Dendritic cell treated with granulocyte-macrophage colony-stimulating factor and Interleukin-4, amounts not matched to agents 40 ng/mL and 50 ng/mL, for 4 days (primary cell): ENCODE results near the gene METTL6.
A peak's percentile ranks its signal among the peaks of the same experiment; 100 is the strongest.
"Not testable (repeated sequence)": the region's sequence is repeated elsewhere in the genome, so short reads cannot be mapped to it uniquely, and the experiment has no call there.

Experiments
- H3K27ac Mint-ChIP-seq: one replicate; pipeline ENCODE4 v1.8.0; 2022; ENCODE audit warnings: mild to moderate bottlenecking, mixed read lengths
- H3K27me3 Mint-ChIP-seq: one replicate; pipeline ENCODE4 v1.8.0; 2022; ENCODE audit warnings: mild to moderate bottlenecking, mixed read lengths
- H3K36me3 Mint-ChIP-seq: one replicate; pipeline ENCODE4 v1.8.0; 2022; ENCODE audit warnings: low read depth, mixed read lengths
- H3K4me1 Mint-ChIP-seq: one replicate; pipeline ENCODE4 v1.8.0; 2022; ENCODE audit warnings: low read depth, mixed read lengths
- H3K4me3 Mint-ChIP-seq: one replicate; pipeline ENCODE4 v1.8.0; 2022; ENCODE audit warnings: mild to moderate bottlenecking, moderate library complexity, mixed read lengths
- H3K9me3 Mint-ChIP-seq: one replicate; pipeline ENCODE4 v1.8.0; 2022; ENCODE audit warnings: mixed read lengths
- intact Hi-C: fragments of 100-400 bp; cut with micrococcal nuclease; formaldehyde crosslinking; loops from one replicate; pipeline ENCODE4 v1.15.0; 2022

METTL6 gene

GRCh38 chr3:15384510-15385237, 42.7 kb downstream of the METTL6 start:
- H3K36me3 Mint-ChIP-seq, result no peaks in the 10 kb centered on the region
- peaks cover 58% of the 10 kb centered on the region for H3K4me1 Mint-ChIP-seq
- no peak overlapping the region for H3K4me3 Mint-ChIP-seq
- H3K27me3 Mint-ChIP-seq, result no peaks in the 10 kb centered on the region
- H3K27ac Mint-ChIP-seq, result peak overlapping the region; percentile 75
- intact Hi-C loops, result no loop called here
- H3K9me3 Mint-ChIP-seq, result no peaks in the 10 kb centered on the region

GRCh38 chr3:15382405-15382923, 44.9 kb downstream of the METTL6 start:
- Mint-ChIP-seq H3K4me1 (peaks cover 62% of the 10 kb centered on the region), H3K4me3 (no peak overlapping the region), H3K27ac (peak overlapping the region; percentile 39), H3K36me3 (no peaks in the 10 kb centered on the region), H3K27me3 (no peaks in the 10 kb centered on the region), H3K9me3 (no peaks in the 10 kb centered on the region)
- intact Hi-C loops, result no loop called here

- H3K36me3 Mint-ChIP-seq, result no peaks in the 10 kb centered on the region
- peaks cover 51% of the 10 kb centered on the region for H3K4me1 Mint-ChIP-seq
- peak overlapping the region; percentile 24 for H3K27ac Mint-ChIP-seq
- H3K27me3 Mint-ChIP-seq, result no peaks in the 10 kb centered on the region
- H3K9me3 Mint-ChIP-seq, result no peaks in the 10 kb centered on the region
- no peak overlapping the region for H3K4me3 Mint-ChIP-seq
- intact Hi-C loops, result no loop called here
Measured at GRCh38 chr3:15380980-15381890, 46.1 kb downstream of the METTL6 start.

GRCh38 chr3:15377961-15378791, 49.2 kb downstream of the METTL6 start:
- Mint-ChIP-seq H3K27me3 (no peaks in the 10 kb centered on the region), H3K4me1 (peaks cover 24% of the 10 kb centered on the region), H3K9me3 (no peaks in the 10 kb centered on the region), H3K27ac (peak overlapping the region; percentile 74), H3K4me3 (no peak overlapping the region), H3K36me3 (no peaks in the 10 kb centered on the region)
- intact Hi-C loops, result loop anchor here (1.0 to 2.0 kb wide), 2 partner anchors 45 to 110 kb away; partner anchors contain the start of gene SH3BP5

- intact Hi-C loops, result no loop called here
- H3K9me3 Mint-ChIP-seq, result no peaks in the 10 kb centered on the region
- H3K4me1 Mint-ChIP-seq, result peaks cover 9% of the 10 kb centered on the region
- H3K36me3 Mint-ChIP-seq, result no peaks in the 10 kb centered on the region
- no peak overlapping the region for H3K4me3 Mint-ChIP-seq
- no peak overlapping the region for H3K27ac Mint-ChIP-seq
- peaks cover 3% of the 10 kb centered on the region for H3K27me3 Mint-ChIP-seq
Measured at GRCh38 chr3:15375461-15376000, 51.8 kb downstream of the METTL6 start.

GRCh38 chr3:15372918-15373317, 54.4 kb downstream of the METTL6 start:
- Mint-ChIP-seq H3K27me3 (peaks cover 9% of the 10 kb centered on the region), H3K36me3 (no peaks in the 10 kb centered on the region), H3K27ac (no peak overlapping the region), H3K4me1 (peaks cover 15% of the 10 kb centered on the region), H3K9me3 (no peaks in the 10 kb centered on the region), H3K4me3 (no peak overlapping the region)
- intact Hi-C loops, result no loop called here

- no peak overlapping the region for H3K4me3 Mint-ChIP-seq
- intact Hi-C loops, result no loop called here
- H3K4me1 Mint-ChIP-seq, result peaks cover 15% of the 10 kb centered on the region
- H3K9me3 Mint-ChIP-seq, result no peaks in the 10 kb centered on the region
- H3K27ac Mint-ChIP-seq, result no peak overlapping the region
- H3K27me3 Mint-ChIP-seq, result peaks cover 26% of the 10 kb centered on the region
- no peaks in the 10 kb centered on the region for H3K36me3 Mint-ChIP-seq
Measured at GRCh38 chr3:15368561-15369135, 58.7 kb downstream of the METTL6 start.

- Mint-ChIP-seq H3K27ac (no peak overlapping the region), H3K9me3 (no peaks in the 10 kb centered on the region), H3K27me3 (peaks cover 26% of the 10 kb centered on the region), H3K4me3 (no peak overlapping the region), H3K4me1 (peaks cover 24% of the 10 kb centered on the region), H3K36me3 (no peaks in the 10 kb centered on the region)
- intact Hi-C loops, result no loop called here
Measured at GRCh38 chr3:15367059-15367458, 60.3 kb downstream of the METTL6 start.

GRCh38 chr3:15364078-15364477, 63.3 kb downstream of the METTL6 start:
- H3K27ac Mint-ChIP-seq, intact Hi-C loops, H3K4me3 Mint-ChIP-seq, H3K36me3 Mint-ChIP-seq, H3K9me3 Mint-ChIP-seq: not testable (repeated sequence)
- H3K4me1 Mint-ChIP-seq, result peaks cover 38% of the 10 kb centered on the region
- H3K27me3 Mint-ChIP-seq, result peaks cover 23% of the 10 kb centered on the region

GRCh38 chr3:15361494-15362214, 65.7 kb downstream of the METTL6 start:
- Mint-ChIP-seq H3K9me3 (no peaks in the 10 kb centered on the region), H3K4me3 (peak overlapping the region; percentile 10), H3K27me3 (peaks cover 7% of the 10 kb centered on the region), H3K36me3 (no peaks in the 10 kb centered on the region), H3K4me1 (peaks cover 28% of the 10 kb centered on the region), H3K27ac (peak overlapping the region; percentile 65)
- intact Hi-C loops, result no loop called here

GRCh38 chr3:15360788-15361493, 66.4 kb downstream of the METTL6 start:
- Mint-ChIP-seq H3K36me3 (no peaks in the 10 kb centered on the region), H3K27ac (peak overlapping the region; percentile 65), H3K27me3 (peaks cover 13% of the 10 kb centered on the region), H3K4me1 (peaks cover 35% of the 10 kb centered on the region), H3K9me3 (no peaks in the 10 kb centered on the region), H3K4me3 (no peak overlapping the region)
- intact Hi-C loops, result no loop called here
